ENCODE results near the gene IGFBPL1.

IGFBPL1 gene

DNA sequence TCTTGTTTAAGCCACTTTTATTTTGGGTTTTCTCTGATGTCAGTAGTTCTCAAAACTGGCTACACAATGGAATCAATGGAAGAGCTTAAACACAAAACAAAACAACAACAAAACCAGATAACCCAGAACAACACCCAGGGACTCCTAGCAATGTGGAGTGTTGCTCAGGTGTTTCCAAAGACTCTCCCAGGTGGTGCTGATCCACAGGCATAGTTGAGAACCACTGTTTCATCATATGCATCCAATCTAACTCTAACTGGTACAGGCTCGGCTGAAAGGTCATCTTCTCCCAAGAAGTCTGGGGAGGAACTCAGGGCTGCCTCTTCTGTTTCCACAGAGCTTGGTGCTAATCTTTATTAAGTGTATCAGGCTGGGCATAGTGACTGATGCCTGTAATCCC lies 37.2 kb downstream of the IGFBPL1 start:
- Histone ChIP-seq H3K4me1 (ENCODE audit: low read length) (no peaks in the 10 kb centered on the region), H2AFZ (ENCODE audit: low read length) (no peak overlapping the region), H3K79me2 (ENCODE audit: low read length) (no peaks in the 10 kb centered on the region), H4K20me1 (ENCODE audit: insufficient read depth, low read length) (no peaks in the 10 kb centered on the region), H3K9ac (ENCODE audit: low read length) (no peak overlapping the region), H3F3A (ENCODE audit: insufficient read depth, low read length) (no peaks in the 10 kb centered on the region), H3K9me3 (replicated peaks; ENCODE audit: insufficient read depth, low read length) (no peaks in the 10 kb centered on the region), H3K36me3 (replicated peaks; ENCODE audit: insufficient read depth, low read length) (no peaks in the 10 kb centered on the region), H3K4me2 (ENCODE audit: low read depth, low read length) (no peak overlapping the region), H3K9me2 (replicated peaks; ENCODE audit: insufficient read depth, low read length) (no peaks in the 10 kb centered on the region), H3K27ac (ENCODE audit: low read length) (no peak overlapping the region), H3K4me3 (ENCODE audit: low read length) (no peak overlapping the region), H3K27me3 (replicated peaks; ENCODE audit: insufficient read depth, low read length) (no peaks in the 10 kb centered on the region)
- TF ChIP-seq, protein P1, sequence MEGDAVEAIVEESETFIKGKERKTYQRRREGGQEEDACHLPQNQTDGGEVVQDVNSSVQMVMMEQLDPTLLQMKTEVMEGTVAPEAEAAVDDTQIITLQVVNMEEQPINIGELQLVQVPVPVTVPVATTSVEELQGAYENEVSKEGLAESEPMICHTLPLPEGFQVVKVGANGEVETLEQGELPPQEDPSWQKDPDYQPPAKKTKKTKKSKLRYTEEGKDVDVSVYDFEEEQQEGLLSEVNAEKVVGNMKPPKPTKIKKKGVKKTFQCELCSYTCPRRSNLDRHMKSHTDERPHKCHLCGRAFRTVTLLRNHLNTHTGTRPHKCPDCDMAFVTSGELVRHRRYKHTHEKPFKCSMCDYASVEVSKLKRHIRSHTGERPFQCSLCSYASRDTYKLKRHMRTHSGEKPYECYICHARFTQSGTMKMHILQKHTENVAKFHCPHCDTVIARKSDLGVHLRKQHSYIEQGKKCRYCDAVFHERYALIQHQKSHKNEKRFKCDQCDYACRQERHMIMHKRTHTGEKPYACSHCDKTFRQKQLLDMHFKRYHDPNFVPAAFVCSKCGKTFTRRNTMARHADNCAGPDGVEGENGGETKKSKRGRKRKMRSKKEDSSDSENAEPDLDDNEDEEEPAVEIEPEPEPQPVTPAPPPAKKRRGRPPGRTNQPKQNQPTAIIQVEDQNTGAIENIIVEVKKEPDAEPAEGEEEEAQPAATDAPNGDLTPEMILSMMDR (IDR thresholded peaks at IDR 0.05; ENCODE audit: low read length): no peak
- DNase-seq: no peak

DNA sequence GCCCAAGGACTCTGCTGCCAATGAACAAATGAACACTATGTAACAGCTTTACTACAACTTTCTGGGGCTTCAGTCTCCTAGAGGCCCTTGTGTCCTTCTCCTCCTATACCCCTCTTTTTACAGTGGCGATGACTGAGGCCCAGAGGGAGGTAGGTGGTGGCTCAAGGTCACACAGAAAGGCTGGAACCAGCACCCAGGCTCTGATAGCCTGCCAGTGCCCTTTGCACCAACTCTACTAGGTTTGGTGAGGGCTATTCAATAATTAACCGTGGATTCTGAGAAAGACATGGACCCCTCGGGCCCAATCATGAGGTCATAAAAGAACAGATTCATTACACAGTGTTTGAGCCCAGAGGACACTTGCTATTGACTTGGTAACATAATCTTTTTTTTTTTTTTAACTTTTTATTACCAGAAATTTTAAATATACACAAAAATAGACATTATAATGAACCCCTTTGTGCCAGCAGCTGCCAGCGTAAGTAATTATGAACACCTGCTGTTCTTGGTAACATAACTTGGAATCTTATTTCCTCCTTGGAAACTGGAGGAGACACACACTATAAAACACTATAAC lies 37.8 kb downstream of the IGFBPL1 start:
- Histone ChIP-seq H3K27me3 (replicated peaks; ENCODE audit: insufficient read depth, low read length) (no peaks in the 10 kb centered on the region), H3F3A (ENCODE audit: insufficient read depth, low read length) (no peaks in the 10 kb centered on the region), H3K27ac (ENCODE audit: low read length) (no peak overlapping the region)

DNA sequence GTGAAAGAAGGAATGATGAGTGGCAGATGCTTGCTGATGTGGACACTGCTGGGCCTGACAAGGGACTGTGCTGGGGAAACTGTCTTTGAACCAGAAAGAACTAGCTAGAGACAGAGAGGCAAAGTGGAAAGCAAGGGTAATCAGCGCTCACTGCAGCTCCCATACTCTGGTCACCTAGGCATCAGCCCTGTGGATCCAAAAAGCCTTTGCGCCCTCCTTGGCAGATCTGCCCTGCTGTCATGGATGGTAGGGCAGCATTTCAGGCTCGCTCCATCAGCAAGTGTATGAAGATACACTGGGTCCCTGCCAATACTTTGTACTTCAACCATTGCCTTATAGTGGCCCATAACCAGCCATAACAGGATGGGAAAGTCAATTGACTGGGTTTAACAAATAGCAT lies 38.4 kb downstream of the IGFBPL1 start:
- Histone ChIP-seq H4K20me1 (ENCODE audit: insufficient read depth, low read length) (no peaks in the 10 kb centered on the region), H3K27ac (ENCODE audit: low read length) (no peak overlapping the region), H3K36me3 (replicated peaks; ENCODE audit: insufficient read depth, low read length) (no peaks in the 10 kb centered on the region), H3K27me3 (replicated peaks; ENCODE audit: insufficient read depth, low read length) (no peaks in the 10 kb centered on the region), H3F3A (ENCODE audit: insufficient read depth, low read length) (no peaks in the 10 kb centered on the region), H3K4me1 (ENCODE audit: low read length) (no peaks in the 10 kb centered on the region), H3K79me2 (ENCODE audit: low read length) (no peaks in the 10 kb centered on the region), H3K9me3 (replicated peaks; ENCODE audit: insufficient read depth, low read length) (no peaks in the 10 kb centered on the region), H3K4me3 (ENCODE audit: low read length) (no peak overlapping the region), H3K9ac (ENCODE audit: low read length) (no peak overlapping the region), H2AFZ (ENCODE audit: low read length) (no peak overlapping the region), H3K9me2 (replicated peaks; ENCODE audit: insufficient read depth, low read length) (no peaks in the 10 kb centered on the region), H3K4me2 (ENCODE audit: low read depth, low read length) (no peak overlapping the region)
- TF ChIP-seq, protein P1 (IDR thresholded peaks at IDR 0.05; ENCODE audit: low read length): no peak
- TF ChIP-seq EZH2phosphoT487 (IDR thresholded peaks at IDR 0.05; ENCODE audit: low read length) (no peak), EZH2 (optimal IDR thresholded peaks at IDR 0.05; ENCODE audit: low read depth, low read length) (no peak)
- DNase-seq: no peak

More for the DNA sequence above, 37.8 kb downstream of the IGFBPL1 start:
- Histone ChIP-seq H3K9me2 (replicated peaks; ENCODE audit: insufficient read depth, low read length) (no peaks in the 10 kb centered on the region), H3K79me2 (ENCODE audit: low read length) (no peaks in the 10 kb centered on the region), H4K20me1 (ENCODE audit: insufficient read depth, low read length) (no peaks in the 10 kb centered on the region), H2AFZ (ENCODE audit: low read length) (no peak overlapping the region), H3K4me1 (ENCODE audit: low read length) (no peaks in the 10 kb centered on the region), H3K4me3 (ENCODE audit: low read length) (no peak overlapping the region), H3K9ac (ENCODE audit: low read length) (no peak overlapping the region), H3K4me2 (ENCODE audit: low read depth, low read length) (no peak overlapping the region), H3K36me3 (replicated peaks; ENCODE audit: insufficient read depth, low read length) (no peaks in the 10 kb centered on the region), H3K9me3 (replicated peaks; ENCODE audit: insufficient read depth, low read length) (no peaks in the 10 kb centered on the region)
- no peak for TF ChIP-seq EZH2 (optimal IDR thresholded peaks at IDR 0.05; ENCODE audit: low read depth, low read length)
- DNase-seq: no peak

DNA sequence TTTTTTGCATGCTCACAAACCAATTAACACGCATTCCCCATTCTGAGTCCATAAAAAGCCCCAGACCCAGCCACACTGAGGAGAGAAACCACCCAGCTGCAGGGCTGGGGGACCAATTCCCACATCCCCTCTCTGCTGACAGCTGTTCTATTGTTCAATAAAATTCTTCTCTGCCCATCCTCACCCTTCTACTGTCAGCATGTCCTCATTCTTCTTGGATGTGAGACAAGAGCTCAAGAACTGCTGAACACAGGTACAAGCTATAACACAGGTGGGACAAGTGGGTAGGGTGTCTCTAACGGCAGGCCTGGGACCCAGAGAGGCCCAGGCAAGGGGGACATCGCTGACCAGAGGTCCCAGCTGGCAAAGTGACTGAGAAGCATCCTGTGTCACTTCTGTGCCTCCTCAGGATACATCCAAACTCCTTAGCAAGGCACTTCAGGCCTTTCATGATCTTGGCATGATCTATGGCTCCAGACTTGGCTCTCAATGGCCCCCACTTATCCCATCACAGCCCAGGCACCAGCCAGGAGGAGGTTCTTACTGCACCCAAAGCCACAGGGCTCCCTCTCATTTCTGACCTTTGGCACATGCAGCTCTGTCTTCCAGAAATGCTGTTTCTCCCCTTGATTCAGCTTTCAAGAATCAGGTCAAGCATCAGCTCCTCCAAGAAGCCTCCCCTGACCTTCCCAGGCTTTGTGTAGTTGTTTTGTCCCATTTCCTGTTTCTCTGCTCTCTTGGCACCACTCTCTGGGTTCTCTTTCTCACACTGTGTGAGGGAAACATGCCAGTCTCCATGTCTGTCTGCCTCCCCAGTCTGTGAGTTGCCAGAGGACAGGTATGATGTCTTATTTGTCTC lies 39.0 kb downstream of the IGFBPL1 start:
- no peak for DNase-seq
- H3K36me3 ChIP-seq (replicated peaks; ENCODE audit: insufficient read depth, low read length): no peaks in the 10 kb centered on the region
- H3K4me3 ChIP-seq (ENCODE audit: low read length): no peak overlapping the region
- no peaks in the 10 kb centered on the region for H3F3A ChIP-seq (ENCODE audit: insufficient read depth, low read length)
- H3K27ac ChIP-seq (ENCODE audit: low read length): no peak overlapping the region
- H4K20me1 ChIP-seq (ENCODE audit: insufficient read depth, low read length): no peaks in the 10 kb centered on the region
- TF ChIP-seq, protein P1 (IDR thresholded peaks at IDR 0.05; ENCODE audit: low read length): no peak
- TF ChIP-seq EZH2phosphoT487 (IDR thresholded peaks at IDR 0.05; ENCODE audit: low read length): no peak
- no peak for TF ChIP-seq EZH2 (optimal IDR thresholded peaks at IDR 0.05; ENCODE audit: low read depth, low read length)
- H3K79me2 ChIP-seq (ENCODE audit: low read length): no peaks in the 10 kb centered on the region
- no peaks in the 10 kb centered on the region for H3K9me2 ChIP-seq (replicated peaks; ENCODE audit: insufficient read depth, low read length)
- no peaks in the 10 kb centered on the region for H3K4me1 ChIP-seq (ENCODE audit: low read length)
- no peak overlapping the region for H3K4me2 ChIP-seq (ENCODE audit: low read depth, low read length)
- no peak overlapping the region for H3K9ac ChIP-seq (ENCODE audit: low read length)
- H3K9me3 ChIP-seq (replicated peaks; ENCODE audit: insufficient read depth, low read length): no peaks in the 10 kb centered on the region
- no peak overlapping the region for H2AFZ ChIP-seq (ENCODE audit: low read length)
- no peaks in the 10 kb centered on the region for H3K27me3 ChIP-seq (replicated peaks; ENCODE audit: insufficient read depth, low read length)

Data from MM.1S (cell line).